HepG2 (cell line): ENCODE results near the gene ZBED5. TPM values are rescaled to one million over a fixed set of nuclear protein-coding genes. Genes with fewer than 3 reads are reported as not detected.

Source experiments
- ATAC-seq: fragments of 200-7000 bp; cut with Tn5 transposase; 3 replicates; pipeline ENCODE4 v1.9.1; 2020; ENCODE audit warnings: mild to moderate bottlenecking, moderate library complexity
- BruUV-seq: library from RNA; stranded (reverse); fragments of 400-500 nt; replicated peaks from 2 replicates; lab custom pipeline; 2021; lab: Mats Ljungman, UMichigan
- CTCF ChIA-PET: fragments of 300-600 bp; formaldehyde crosslinking; extraction: SDS; loops from one replicate; lab custom pipeline; 2021; ENCODE audit warnings: low total read pairs, inconsistent platforms, low intra/inter-chr PET ratio; lab: Yijun Ruan, JAX
- POLR2A ChIA-PET: fragments of 350-600 bp; sonication (Branson Sonifier 250); formaldehyde crosslinking; loops from one replicate; lab custom pipeline; 2020; ENCODE audit warnings: antibody characterized with exemption, inconsistent platforms; lab: Yijun Ruan, JAX
- DNase-seq: peaks from one replicate; pipeline ENCODE4 v3.0.0-alpha.2; 2015; ENCODE audit warnings: low spot score
- FAIRE-seq: peaks from 3 replicates; lab custom pipeline; 2011; peaks lifted over from hg19 to GRCh38; lab: Jason Lieb, UNC
- H2AFZ ChIP-seq: one replicate; pipeline ENCODE4 v1.6.1; 2011; ENCODE audit warnings: low read length, inconsistent platforms
- H3K27ac ChIP-seq: fragments of 300-600 bp; 3 replicates; pipeline ENCODE4 v1.8.0; 2011; ENCODE audit warnings: mixed run types, mild to moderate bottlenecking, mixed read lengths, low read length, inconsistent platforms; ENCODE audit not compliant: insufficient read depth; ENCODE audit errors: extremely low read length
- H3K27me3 ChIP-seq, 2 experiments: fragments of 200-600 bp in 1 of 2; 2 replicates in 1 of 2; 3 replicates in 1 of 2; pipeline versions ENCODE4 v1.6.0 to v1.8.0; 2011; ENCODE audit warnings: low read length in 2 of 2, mild to moderate bottlenecking in 2 of 2, moderate library complexity in 2 of 2, inconsistent platforms in 1 of 2; ENCODE audit not compliant: insufficient read depth in 2 of 2, control insufficient read depth in 1 of 2
- H3K36me3 ChIP-seq, 2 experiments: fragments of 200-600 bp in 1 of 2; replicated peaks in 1 of 2; 2 replicates in 1 of 2; 3 replicates in 1 of 2; pipeline versions ENCODE4 v1.5.1 to v1.8.0; 2011; ENCODE audit warnings: low read length in 2 of 2, inconsistent platforms in 1 of 2; ENCODE audit not compliant: insufficient read depth in 2 of 2, control insufficient read depth in 1 of 2
- H3K4me1 ChIP-seq: 2 replicates; pipeline ENCODE4 v1.5.1; 2012; ENCODE audit warnings: low read length, inconsistent platforms; ENCODE audit not compliant: insufficient read depth
- H3K4me2 ChIP-seq: 2 replicates; pipeline ENCODE4 v1.6.0; 2011; ENCODE audit warnings: low read depth, low read length, inconsistent platforms
- H3K4me3 ChIP-seq, 3 experiments: fragments of 200-600 bp in 1 of 3; sonication (generic), shearing (Covaris generic) in 1 of 3; replicated peaks in 1 of 3; 2 replicates each; pipeline ENCODE4 v1.5.1; 2011 to 2016; ENCODE audit warnings: low read length in 3 of 3, inconsistent platforms in 2 of 3, low read depth in 2 of 3, mild to moderate bottlenecking in 2 of 3, control low read depth in 1 of 3, mixed read lengths in 1 of 3; ENCODE audit not compliant: insufficient read depth in 1 of 3
- H3K79me2 ChIP-seq: one replicate; pipeline ENCODE4 v1.6.1; 2011; ENCODE audit warnings: low read length, inconsistent platforms; ENCODE audit not compliant: insufficient read depth
- H3K9ac ChIP-seq: 2 replicates; pipeline ENCODE4 v1.6.0; 2011; ENCODE audit warnings: mild to moderate bottlenecking, low read depth, low read length, inconsistent platforms; ENCODE audit not compliant: insufficient read depth
- H3K9me3 ChIP-seq: 2 replicates; pipeline ENCODE4 v1.5.1; 2012; ENCODE audit warnings: mild to moderate bottlenecking, low read length
- H4K20me1 ChIP-seq: 2 replicates; pipeline ENCODE4 v1.6.0; 2011; ENCODE audit warnings: inconsistent platforms, mild to moderate bottlenecking, low read length, moderate library complexity; ENCODE audit not compliant: insufficient read depth
- ETV5 ChIP-seq: IDR thresholded peaks from 2 replicates; pipeline ENCODE4 v1.6.1; 2018; ENCODE audit warnings: missing biosample characterization, missing genetic modification reagents, inconsistent platforms, borderline replicate concordance
- MTF1 ChIP-seq: sonication (generic); formaldehyde crosslinking; IDR thresholded peaks from 2 replicates; pipeline ENCODE4 v1.5.0; 2020; ENCODE audit warnings: missing genetic modification reagents
- TBX2 ChIP-seq: sonication (generic); formaldehyde crosslinking; IDR thresholded peaks from 2 replicates; pipeline ENCODE4 v1.5.0; 2020; ENCODE audit warnings: missing genetic modification reagents, mild to moderate bottlenecking, borderline replicate concordance
- ZMYM4 ChIP-seq: sonication (generic); formaldehyde crosslinking; IDR thresholded peaks from 2 replicates; pipeline ENCODE4 v1.8.1; 2023; ENCODE audit warnings: mild to moderate bottlenecking, missing genetic modification reagents
- ZNF333 ChIP-seq: sonication (generic); formaldehyde crosslinking; IDR thresholded peaks from 2 replicates; pipeline ENCODE4 v1.4.0; 2020; ENCODE audit warnings: mild to moderate bottlenecking, missing genetic modification reagents, borderline replicate concordance
- ZNF549 ChIP-seq: sonication (generic); formaldehyde crosslinking; IDR thresholded peaks from 2 replicates; pipeline ENCODE4 v1.5.0; 2020; ENCODE audit warnings: missing genetic modification reagents
- ZNF841 ChIP-seq: sonication (generic); formaldehyde crosslinking; IDR thresholded peaks from 2 replicates; pipeline ENCODE4 v1.8.1; 2023; ENCODE audit warnings: missing genetic modification reagents, borderline replicate concordance
- in situ Hi-C: cut with HindIII; loops from 2 replicates; pipeline ENCODE4 v1.10.0; 2017; ENCODE audit warnings: low pct_unique_long_range_greater_than_20kb; ENCODE audit not compliant: extremely low pct_ligation_motif_present
- intact Hi-C: fragments of 100-400 bp; cut with micrococcal nuclease; formaldehyde crosslinking; loops from one replicate; pipeline ENCODE4 v1.10.0; 2022; ENCODE audit not compliant: unreplicated experiment
- polyA plus RNA-seq, 8 experiments: library from polyadenylated mRNA; depleted of rRNA in 3 of 8; stranded (reverse) in 7 of 8; unstranded in 1 of 8; fragments of >200 nt; fragmentation: Illumina TruSeq in 4 of 8; extraction: Trizol in 4 of 8; gene quantifications; 2 replicates each; pipeline versions ENCODE4 v1.2.1 to v1.2.3, GENCODE V29; 2011 to 2016; ENCODE audit warnings: low read depth in 4 of 8, missing spikeins in 1 of 8, mixed read lengths in 1 of 8; ENCODE audit not compliant: insufficient read depth in 1 of 8
- total RNA-seq, 5 experiments: library from RNA; depleted of rRNA; stranded (reverse); fragments of >200 nt; fragmentation: Illumina TruSeq; extraction: Trizol; gene quantifications; 2 replicates each; pipeline ENCODE4 v1.2.3, GENCODE V29; 2016; ENCODE audit warnings: low read depth in 1 of 5
- TF ChIP-seq, protein P1 (sequence below): sonication (generic); formaldehyde crosslinking; IDR thresholded peaks from 2 replicates; pipeline ENCODE4 v1.4.0; 2020; ENCODE audit warnings: missing genetic modification reagents
- TF ChIP-seq, protein P2 (sequence below): sonication (generic); formaldehyde crosslinking; IDR thresholded peaks from 2 replicates; pipeline ENCODE4 v1.5.0; 2020; ENCODE audit warnings: mild to moderate bottlenecking, missing genetic modification reagents, moderate library complexity
- TF ChIP-seq, protein P3 (sequence below), 2 experiments: sonication (generic) in 1 of 2; formaldehyde crosslinking in 1 of 2; IDR thresholded peaks; 2 replicates each; pipeline versions ENCODE4 v1.4.0 to v1.6.1; 2016 to 2020; ENCODE audit warnings: borderline replicate concordance in 1 of 2, low read depth in 1 of 2, mild to moderate bottlenecking in 1 of 2, missing genetic modification reagents in 1 of 2

Gene ZBED5
- total and polyA plus RNA-seq, 2 of the 13 experiments (the other 11 are each of a cell fraction or from before 2014, with no cell fraction given), result 18.2 to 38.6 TPM

DNA sequence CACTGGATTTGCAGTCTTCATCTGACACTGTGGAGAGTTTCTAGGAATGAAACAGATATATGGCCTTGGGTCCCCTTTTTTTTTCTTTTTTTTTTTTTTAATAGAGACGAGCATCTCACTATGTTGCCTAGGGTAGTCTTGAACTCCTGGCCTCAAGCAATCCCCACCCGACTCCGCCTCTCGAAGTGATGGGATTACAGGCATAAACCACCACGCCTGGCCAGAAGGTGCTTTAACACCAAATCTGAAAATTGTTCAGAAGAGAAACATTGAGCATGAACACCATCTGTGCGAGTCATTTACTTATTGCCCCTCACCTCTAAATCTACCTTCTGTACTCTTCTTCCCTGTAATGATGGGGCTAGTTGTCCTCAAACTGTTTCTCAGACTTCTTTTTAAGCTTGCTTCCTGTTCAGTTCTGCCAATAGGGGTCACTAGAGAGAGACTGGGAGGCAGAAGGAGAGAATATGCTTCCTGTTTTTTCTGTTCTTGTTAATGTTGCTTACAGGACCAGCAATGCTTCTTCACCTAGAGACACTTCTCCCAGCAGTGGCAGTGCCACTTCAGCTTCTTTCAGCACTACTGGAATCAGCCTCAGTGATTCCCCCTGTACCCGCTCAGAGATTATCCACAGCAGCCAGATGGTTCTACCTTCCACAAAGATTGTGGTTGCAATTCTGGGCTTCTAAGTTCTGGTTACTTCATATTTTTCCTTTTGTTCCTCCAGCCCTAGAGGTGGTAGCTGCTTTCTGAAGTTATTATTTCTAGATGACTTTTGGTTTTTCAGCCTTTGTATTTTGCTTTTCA, 20.8 kb upstream of the ZBED5 start (continued):
- TF ChIP-seq, protein P1, sequence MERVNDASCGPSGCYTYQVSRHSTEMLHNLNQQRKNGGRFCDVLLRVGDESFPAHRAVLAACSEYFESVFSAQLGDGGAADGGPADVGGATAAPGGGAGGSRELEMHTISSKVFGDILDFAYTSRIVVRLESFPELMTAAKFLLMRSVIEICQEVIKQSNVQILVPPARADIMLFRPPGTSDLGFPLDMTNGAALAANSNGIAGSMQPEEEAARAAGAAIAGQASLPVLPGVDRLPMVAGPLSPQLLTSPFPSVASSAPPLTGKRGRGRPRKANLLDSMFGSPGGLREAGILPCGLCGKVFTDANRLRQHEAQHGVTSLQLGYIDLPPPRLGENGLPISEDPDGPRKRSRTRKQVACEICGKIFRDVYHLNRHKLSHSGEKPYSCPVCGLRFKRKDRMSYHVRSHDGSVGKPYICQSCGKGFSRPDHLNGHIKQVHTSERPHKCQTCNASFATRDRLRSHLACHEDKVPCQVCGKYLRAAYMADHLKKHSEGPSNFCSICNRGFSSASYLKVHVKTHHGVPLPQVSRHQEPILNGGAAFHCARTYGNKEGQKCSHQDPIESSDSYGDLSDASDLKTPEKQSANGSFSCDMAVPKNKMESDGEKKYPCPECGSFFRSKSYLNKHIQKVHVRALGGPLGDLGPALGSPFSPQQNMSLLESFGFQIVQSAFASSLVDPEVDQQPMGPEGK (CRISPR knock-in tag), result no peak
- TF ChIP-seq ZMYM4 (CRISPR knock-in tag) (no peak), ZNF549 (CRISPR knock-in tag) (no peak), ETV5 (CRISPR knock-in tag) (0 out of 2 replicates have a peak, but pooled peaks have one; percentile 16), TBX2 (CRISPR knock-in tag) (no peak), ZNF333 (CRISPR knock-in tag) (no peak)
- TF ChIP-seq, protein P2, sequence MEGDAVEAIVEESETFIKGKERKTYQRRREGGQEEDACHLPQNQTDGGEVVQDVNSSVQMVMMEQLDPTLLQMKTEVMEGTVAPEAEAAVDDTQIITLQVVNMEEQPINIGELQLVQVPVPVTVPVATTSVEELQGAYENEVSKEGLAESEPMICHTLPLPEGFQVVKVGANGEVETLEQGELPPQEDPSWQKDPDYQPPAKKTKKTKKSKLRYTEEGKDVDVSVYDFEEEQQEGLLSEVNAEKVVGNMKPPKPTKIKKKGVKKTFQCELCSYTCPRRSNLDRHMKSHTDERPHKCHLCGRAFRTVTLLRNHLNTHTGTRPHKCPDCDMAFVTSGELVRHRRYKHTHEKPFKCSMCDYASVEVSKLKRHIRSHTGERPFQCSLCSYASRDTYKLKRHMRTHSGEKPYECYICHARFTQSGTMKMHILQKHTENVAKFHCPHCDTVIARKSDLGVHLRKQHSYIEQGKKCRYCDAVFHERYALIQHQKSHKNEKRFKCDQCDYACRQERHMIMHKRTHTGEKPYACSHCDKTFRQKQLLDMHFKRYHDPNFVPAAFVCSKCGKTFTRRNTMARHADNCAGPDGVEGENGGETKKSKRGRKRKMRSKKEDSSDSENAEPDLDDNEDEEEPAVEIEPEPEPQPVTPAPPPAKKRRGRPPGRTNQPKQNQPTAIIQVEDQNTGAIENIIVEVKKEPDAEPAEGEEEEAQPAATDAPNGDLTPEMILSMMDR (CRISPR knock-in tag), result peak; percentile 57

DNA sequence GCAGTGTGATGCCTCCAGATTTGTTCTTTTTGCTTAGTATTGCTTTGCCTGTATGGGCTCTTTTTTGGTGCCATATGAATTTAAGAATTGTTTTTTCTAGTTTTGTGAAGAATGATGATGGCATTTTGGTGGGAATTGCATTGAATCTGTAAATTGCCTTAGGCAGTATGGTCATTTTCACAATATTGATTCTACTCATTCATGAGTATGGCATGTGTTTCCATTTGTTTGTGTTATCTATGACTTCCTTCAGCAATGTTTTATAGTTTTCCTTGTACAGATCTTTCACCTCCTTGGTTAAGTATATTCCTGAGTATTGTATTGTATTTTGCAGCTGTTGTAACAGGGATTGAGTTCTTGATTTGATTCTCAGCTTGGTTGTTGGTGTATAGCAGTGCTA, 18.3 kb upstream of the ZBED5 start:
- H3K27ac ChIP-seq, result no peak overlapping the region
- POLR2A ChIA-PET, result no interaction called here

More for the DNA sequence above, 18.3 kb upstream of the ZBED5 start:
- FAIRE-seq (no peak), DNase-seq (no peak), ATAC-seq (no peak)
- Histone ChIP-seq H3K4me2 (no peak overlapping the region), H4K20me1 (no peaks in the 10 kb centered on the region), H3K36me3 (no peaks in the 10 kb centered on the region), H3K9me3 (peaks cover 12% of the 10 kb centered on the region; the same call in 1 of the 2 replicates), H3K27me3 (no peaks in the 10 kb centered on the region), H3K79me2 (no peaks in the 10 kb centered on the region), H3K9ac (no peak overlapping the region), H3K4me3 (no peak overlapping the region), H3K4me1 (no peaks in the 10 kb centered on the region), H2AFZ (no peak overlapping the region)
- in situ Hi-C loops (no loop called here), intact Hi-C loops (no loop called here)
- no TSS peak for BruUV-seq
- CTCF ChIA-PET, result no interaction called here
- TF ChIP-seq ZNF841 (CRISPR knock-in tag) (no peak), MTF1 (no peak)
- TF ChIP-seq, protein P3, sequence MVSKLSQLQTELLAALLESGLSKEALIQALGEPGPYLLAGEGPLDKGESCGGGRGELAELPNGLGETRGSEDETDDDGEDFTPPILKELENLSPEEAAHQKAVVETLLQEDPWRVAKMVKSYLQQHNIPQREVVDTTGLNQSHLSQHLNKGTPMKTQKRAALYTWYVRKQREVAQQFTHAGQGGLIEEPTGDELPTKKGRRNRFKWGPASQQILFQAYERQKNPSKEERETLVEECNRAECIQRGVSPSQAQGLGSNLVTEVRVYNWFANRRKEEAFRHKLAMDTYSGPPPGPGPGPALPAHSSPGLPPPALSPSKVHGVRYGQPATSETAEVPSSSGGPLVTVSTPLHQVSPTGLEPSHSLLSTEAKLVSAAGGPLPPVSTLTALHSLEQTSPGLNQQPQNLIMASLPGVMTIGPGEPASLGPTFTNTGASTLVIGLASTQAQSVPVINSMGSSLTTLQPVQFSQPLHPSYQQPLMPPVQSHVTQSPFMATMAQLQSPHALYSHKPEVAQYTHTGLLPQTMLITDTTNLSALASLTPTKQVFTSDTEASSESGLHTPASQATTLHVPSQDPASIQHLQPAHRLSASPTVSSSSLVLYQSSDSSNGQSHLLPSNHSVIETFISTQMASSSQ (IDR thresholded peaks at IDR 0.05; ENCODE audit: low read depth), result no peak
- TF ChIP-seq, protein P3 (CRISPR knock-in tag; IDR thresholded peaks at IDR 0.05; ENCODE audit: borderline replicate concordance), result no peak
